Stimulated activated CD4-positive, alpha-beta T cell treated with anti-CD3 and anti-CD28 coated beads, Interleukin-12 subunit alpha, Interleukin-12 subunit beta, amount 100 ng/mL, for 4 hours (primary cell): ENCODE measurements around the gene TMEM205.
"Not testable (repeated sequence)": the region's sequence is repeated elsewhere in the genome, so short reads cannot be mapped to it uniquely, and the experiment has no call there.

ENCODE experiments used
- DNase-seq: peaks from one replicate; pipeline ENCODE4 v3.0.0-alpha.2; 2020

TMEM205 gene

DNA sequence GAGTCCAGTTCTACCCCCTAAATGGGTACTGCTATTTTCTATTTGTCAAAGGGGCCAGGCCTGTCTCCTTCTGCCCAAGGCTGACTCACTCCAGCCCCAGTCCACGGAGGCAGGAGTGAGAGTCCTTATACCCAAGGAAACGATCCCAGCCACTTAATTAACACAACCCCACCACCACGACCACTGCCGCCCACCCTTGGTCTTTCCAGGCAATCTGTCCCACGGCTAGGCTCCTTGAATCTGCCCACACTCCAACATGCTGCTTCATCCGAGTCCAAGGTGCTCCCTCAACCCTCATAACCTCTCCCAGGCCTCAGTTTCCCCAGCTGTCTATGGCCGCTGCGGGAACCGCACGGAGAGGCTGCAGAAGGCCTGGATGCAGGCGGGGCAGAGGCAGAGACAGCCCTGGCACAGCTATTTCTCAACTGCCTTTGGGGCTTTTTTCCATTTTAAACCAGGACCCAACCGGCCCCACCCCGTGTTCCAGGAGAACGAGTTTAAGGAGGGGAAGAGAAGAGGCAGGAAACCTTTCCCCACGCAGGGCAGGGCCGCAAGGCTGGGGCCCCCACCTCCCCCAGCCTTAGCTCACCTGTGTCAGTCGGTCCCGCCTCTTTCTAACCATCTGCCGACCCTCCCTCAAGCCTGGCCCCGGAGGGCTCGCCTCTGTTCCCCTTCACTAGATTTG lies 7.4 kb downstream of the TMEM205 start:
- DNase-seq, result no peak

GRCh38 chr19:11338121-11338520 lies 7.9 kb downstream of the TMEM205 start:
- no peak for DNase-seq

- DNase-seq, result no peak
Observed at GRCh38 chr19:11337080-11337479, 9.0 kb downstream of the TMEM205 start.

- no peak for DNase-seq
Observed at GRCh38 chr19:11335449-11336146, 10.5 kb downstream of the TMEM205 start.

- not testable (repeated sequence) for DNase-seq
Observed at GRCh38 chr19:11333838-11334237, 12.2 kb downstream of the TMEM205 start.

DNA sequence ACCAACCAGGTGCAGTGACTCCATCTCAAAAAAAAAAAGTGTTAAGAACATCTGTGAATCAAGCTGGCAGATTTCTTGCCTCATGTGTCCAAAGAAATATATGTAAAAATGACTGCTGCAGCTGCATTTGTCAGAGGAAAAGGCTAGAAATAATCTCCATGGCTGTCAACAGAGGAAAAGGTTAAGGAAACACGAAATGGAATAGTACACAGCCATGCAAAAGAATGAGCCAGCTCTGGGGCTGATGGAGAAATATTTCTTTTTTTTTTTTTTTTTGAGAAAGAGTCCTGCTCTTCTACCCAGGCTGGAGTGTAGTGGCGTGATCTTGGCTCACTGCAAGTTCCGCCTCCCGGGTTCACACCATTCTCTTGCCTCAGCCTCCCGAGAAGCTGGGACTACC lies 13.2 kb downstream of the TMEM205 start:
- DNase-seq, result no peak

GRCh38 chr19:11331502-11331901 lies 14.6 kb downstream of the TMEM205 start:
- DNase-seq, result no peak

GRCh38 chr19:11330127-11330526 lies 15.9 kb downstream of the TMEM205 start:
- no peak for DNase-seq

- DNase-seq, result no peak
Observed at GRCh38 chr19:11325544-11325943, 20.5 kb downstream of the TMEM205 start.

DNA sequence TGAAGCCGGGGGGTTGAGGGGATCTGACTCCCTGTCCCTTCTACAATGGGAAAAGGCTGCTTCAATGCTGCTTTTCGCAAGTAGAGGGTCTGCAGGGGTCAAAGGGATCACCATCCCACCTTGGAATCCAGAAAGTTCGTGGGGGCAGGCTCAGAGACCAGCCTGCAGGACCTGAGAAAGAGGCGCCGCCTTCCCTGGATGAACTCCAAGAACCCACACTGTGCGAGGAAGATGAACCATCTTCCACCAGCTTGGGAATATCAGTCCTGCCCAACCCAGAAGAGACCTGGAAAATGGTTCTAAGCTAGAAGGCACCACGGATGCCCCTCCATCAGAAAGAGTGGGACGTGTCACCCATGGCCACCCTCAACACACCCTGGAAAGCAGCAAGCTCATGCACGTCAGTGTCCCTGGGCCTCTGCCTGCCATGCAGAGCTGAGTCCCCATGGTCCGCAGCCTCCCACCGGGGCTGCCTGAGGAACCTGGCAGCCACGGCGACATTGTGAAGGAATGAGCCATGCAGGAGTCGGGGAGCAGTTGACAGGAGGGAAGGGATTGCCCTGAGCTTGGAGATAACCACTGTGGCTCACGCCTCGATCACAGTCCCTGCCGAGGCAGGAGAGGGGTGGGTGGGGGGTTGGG lies 21.2 kb downstream of the TMEM205 start:
- DNase-seq, result no peak

GRCh38 chr19:11324079-11324661 lies 21.9 kb downstream of the TMEM205 start:
- no peak for DNase-seq

DNA sequence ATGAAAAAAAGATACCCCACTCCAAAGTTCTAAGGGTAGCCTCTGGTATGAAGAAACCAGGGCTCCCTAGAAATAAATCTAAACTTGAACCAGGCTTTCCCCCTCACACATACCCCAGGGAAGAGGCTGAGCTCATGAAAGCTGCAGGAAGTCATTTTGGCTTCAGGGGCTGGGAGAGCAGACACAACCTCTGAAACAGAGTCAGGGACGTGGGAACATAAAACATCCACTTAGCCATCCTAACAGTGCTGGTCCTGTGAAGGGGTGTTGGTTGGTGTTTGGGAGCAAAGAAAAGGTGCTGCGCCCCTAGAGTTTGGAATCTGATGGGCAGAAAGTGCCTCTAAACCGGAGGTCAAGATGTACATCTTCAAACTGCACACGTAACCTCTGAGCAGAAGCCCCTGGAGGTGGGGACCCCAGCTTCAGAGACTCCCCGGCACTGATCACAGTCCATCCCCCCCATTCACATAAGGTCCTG lies 22.4 kb downstream of the TMEM205 start:
- DNase-seq, result no peak

GRCh38 chr19:11322269-11323024 lies 23.6 kb downstream of the TMEM205 start:
- no peak for DNase-seq

- DNase-seq, result no peak
Observed at GRCh38 chr19:11321191-11322126, 24.6 kb downstream of the TMEM205 start.

DNA sequence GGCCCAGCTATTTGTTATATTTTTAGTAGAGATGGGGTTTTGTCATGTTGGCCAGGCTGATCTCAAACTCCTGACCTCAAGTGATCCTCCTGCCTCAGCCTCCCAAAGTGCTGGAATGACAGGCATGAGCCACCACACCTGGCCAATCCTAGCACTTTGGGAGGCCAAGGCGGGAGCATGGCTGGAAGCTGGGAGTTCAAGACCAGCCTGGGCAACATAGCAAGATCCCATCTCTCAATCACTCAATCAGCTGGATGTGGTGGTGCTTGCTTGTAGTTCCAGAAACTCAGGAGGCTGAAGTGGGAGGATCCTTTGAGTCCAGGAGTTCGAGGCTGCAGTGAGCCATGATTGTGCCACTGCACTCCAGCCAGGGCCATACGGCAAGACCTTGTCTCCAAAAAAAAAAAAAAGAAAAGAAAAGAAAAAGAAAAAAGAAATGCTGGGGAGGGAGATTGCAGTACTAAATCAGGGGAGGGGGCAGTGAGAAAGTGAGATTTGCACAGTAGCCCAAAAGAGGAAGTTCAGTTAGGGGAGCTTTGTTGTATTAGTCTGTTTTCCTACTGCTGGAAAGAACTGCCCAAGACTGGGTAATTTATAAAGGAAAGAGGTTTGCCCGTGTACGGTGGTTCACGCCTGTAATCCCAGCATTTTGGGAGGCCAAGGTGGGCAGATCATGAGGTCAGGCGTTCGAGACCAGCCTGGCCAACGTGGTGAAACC lies 25.6 kb downstream of the TMEM205 start:
- DNase-seq, result not testable (repeated sequence)

- DNase-seq, result no peak
Observed at GRCh38 chr19:11306337-11306736, 39.7 kb downstream of the TMEM205 start.

DNA sequence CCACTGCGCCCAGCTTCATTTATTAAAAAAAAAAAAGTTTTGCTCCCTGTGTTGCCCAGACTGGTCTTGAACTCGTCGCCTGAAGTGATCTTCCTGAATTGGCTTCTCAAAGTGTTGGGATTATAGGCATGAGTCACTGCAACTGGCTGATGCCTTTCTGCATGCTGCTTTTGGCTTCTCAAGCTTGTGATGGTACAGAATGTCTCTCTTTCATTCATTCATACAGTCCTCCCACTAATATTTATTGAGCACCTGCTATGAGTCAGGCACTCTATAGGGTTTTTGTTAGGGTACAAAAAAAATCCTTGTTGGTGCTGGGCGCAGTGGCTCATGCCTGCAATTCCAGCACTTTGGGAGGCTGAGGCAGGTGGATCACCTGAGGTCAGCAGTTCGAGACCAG lies 41.1 kb downstream of the TMEM205 start:
- no peak for DNase-seq

GRCh38 chr19:11300811-11301120 lies 45.3 kb downstream of the TMEM205 start:
- no peak for DNase-seq

DNA sequence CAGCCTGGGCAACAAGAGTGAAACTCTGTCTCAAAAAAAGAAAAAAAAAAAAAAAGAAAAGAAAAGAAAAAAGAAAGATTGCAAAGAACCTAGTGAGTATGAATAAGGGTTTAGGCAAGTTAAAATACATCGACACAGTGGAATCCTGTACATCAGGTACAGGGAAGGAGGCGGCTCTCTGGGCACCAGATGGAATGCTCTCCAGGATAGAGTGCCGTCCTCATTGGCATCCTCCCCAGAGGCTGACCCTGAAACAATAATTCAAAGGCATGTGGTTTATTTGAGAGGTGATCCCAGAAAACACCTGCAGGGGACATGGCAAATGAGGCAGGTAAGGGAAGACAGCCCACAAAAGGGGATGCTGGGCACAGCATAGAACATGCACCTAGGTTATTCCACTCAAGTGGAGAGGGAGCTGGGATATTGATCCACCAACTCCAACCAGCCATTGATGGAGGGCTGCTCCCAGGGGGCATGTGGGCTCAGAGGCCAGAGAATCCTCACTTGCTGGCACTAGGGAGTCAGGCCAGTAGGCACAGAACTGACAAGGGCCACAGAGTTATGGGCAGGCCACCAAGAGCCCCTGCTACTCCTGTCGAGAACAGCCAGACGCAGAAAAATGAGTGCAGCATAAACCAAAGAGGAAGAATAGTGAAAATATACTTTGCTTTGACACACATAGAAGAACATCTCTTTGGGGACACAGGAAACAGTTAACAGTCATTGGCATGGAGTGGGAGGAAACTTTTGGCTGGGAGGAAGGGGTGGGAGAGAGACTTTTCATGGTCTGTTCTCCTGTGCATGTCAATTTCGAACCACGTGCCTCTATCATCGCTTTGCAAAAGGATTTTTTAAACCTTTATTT lies 45.9 kb downstream of the TMEM205 start:
- DNase-seq, result no peak

GRCh38 chr19:11296264-11296663 lies 49.8 kb downstream of the TMEM205 start:
- DNase-seq, result no peak
